SK-N-SH (cell line): ENCODE measurements around the gene BCAT1.

Source experiments
- CHD2 ChIP-seq: fragments of 150-350 bp; IDR thresholded peaks from 2 replicates; pipeline ENCODE4 v1.6.1; 2018; ENCODE audit warnings: low read length; ENCODE audit not compliant: partially characterized antibody
- CTCF ChIP-seq: fragments of 200-600 bp; sonication (generic); IDR thresholded peaks from 2 replicates; pipeline ENCODE4 v1.6.1; 2017; ENCODE audit warnings: antibody characterized with exemption, mild to moderate bottlenecking, moderate library complexity
- EZH2phosphoT487 ChIP-seq: fragments of 200-600 bp; sonication (generic); IDR thresholded peaks from 2 replicates; pipeline ENCODE4 v1.6.1; 2017; ENCODE audit warnings: low read depth, mixed run types, mild to moderate bottlenecking, antibody characterized with exemption, moderate library complexity, borderline replicate concordance
- GABPA ChIP-seq: IDR thresholded peaks from 2 replicates; pipeline ENCODE4 v1.4.0; 2012; ENCODE audit warnings: low read depth, mild to moderate bottlenecking
- MXI1 ChIP-seq: IDR thresholded peaks from 2 replicates; pipeline ENCODE4 v1.6.1; 2012; ENCODE audit warnings: mild to moderate bottlenecking, low read depth, low read length, improper control_type of control experiment
- POLR2AphosphoS5 ChIP-seq: IDR thresholded peaks from 2 replicates; pipeline ENCODE4 v1.6.1; 2012; ENCODE audit warnings: low read depth, low read length
- SIN3A ChIP-seq: IDR thresholded peaks from 2 replicates; pipeline ENCODE4 v1.6.1; 2012; ENCODE audit warnings: low read depth, mild to moderate bottlenecking, low read length, moderate library complexity, borderline replicate concordance
- TF ChIP-seq, protein P1 (sequence below): IDR thresholded peaks from 2 replicates; pipeline ENCODE4 v1.4.0; 2012; ENCODE audit warnings: low read depth, borderline replicate concordance
- TF ChIP-seq, protein P2 (sequence below): fragments of 150-350 bp; IDR thresholded peaks from 2 replicates; pipeline ENCODE4 v1.6.1; 2017; ENCODE audit warnings: antibody characterized with exemption, low read length, low read depth, borderline replicate concordance

- no peak for TF ChIP-seq CTCF
- no peak for TF ChIP-seq SIN3A
- TF ChIP-seq, protein P1, sequence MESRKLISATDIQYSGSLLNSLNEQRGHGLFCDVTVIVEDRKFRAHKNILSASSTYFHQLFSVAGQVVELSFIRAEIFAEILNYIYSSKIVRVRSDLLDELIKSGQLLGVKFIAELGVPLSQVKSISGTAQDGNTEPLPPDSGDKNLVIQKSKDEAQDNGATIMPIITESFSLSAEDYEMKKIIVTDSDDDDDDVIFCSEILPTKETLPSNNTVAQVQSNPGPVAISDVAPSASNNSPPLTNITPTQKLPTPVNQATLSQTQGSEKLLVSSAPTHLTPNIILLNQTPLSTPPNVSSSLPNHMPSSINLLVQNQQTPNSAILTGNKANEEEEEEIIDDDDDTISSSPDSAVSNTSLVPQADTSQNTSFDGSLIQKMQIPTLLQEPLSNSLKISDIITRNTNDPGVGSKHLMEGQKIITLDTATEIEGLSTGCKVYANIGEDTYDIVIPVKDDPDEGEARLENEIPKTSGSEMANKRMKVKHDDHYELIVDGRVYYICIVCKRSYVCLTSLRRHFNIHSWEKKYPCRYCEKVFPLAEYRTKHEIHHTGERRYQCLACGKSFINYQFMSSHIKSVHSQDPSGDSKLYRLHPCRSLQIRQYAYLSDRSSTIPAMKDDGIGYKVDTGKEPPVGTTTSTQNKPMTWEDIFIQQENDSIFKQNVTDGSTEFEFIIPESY, result no peak
- TF ChIP-seq EZH2phosphoT487, result no peak
- TF ChIP-seq POLR2AphosphoS5, result no peak
- TF ChIP-seq, protein P2, sequence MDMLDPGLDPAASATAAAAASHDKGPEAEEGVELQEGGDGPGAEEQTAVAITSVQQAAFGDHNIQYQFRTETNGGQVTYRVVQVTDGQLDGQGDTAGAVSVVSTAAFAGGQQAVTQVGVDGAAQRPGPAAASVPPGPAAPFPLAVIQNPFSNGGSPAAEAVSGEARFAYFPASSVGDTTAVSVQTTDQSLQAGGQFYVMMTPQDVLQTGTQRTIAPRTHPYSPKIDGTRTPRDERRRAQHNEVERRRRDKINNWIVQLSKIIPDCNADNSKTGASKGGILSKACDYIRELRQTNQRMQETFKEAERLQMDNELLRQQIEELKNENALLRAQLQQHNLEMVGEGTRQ, result no peak
- TF ChIP-seq MXI1, result no peak
- no peak for TF ChIP-seq CHD2
- TF ChIP-seq GABPA, result no peak
Measured at GRCh38 chr12:24879644-24880043, 69.3 kb downstream of the BCAT1 start.
